Measurements from ENCODE around the gene CIDEB. TPM values are rescaled to one million over a fixed set of nuclear protein-coding genes. Genes with fewer than 3 reads are reported as not detected.

Gene CIDEB
- total RNA-seq, 1 experiment from 2014 or later = 0.48 TPM

- Histone ChIP-seq H3K4me3 (ENCODE audit: insufficient read depth, low read depth, low read length) (no peak overlapping the region), H3K27me3 (ENCODE audit: control insufficient read depth, insufficient read depth, low read length) (no peaks in the 10 kb centered on the region), H3K36me3 (replicated peaks; ENCODE audit: control insufficient read depth, insufficient read depth, low read length) (no peaks in the 10 kb centered on the region)
- DNase-seq = no peak
Measured at GRCh38 chr14:24255931-24256711, 51.7 kb downstream of the CIDEB start.

DNA sequence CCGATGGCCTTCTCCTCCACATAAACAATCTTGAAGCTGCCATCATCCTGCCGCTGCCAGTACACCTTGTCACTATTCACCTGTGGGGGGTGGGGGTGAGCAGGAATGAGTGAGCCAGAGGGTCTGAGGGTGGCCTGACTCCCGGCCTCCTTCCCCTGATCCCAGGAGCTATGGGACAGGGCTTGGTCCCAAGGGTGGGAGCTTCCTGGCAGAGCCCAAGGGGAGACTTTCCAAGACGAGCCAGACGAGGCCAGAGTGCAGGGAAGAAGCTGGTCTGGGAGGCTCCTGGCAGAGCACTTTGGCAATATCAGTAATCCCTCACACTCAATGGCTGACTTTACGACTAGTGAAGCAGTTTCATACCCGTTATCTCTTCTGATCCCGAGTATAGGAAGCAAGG lies 52.3 kb downstream of the CIDEB start:
- H3K4me3 ChIP-seq (ENCODE audit: insufficient read depth, low read depth, low read length) = no peak overlapping the region
- no peaks in the 10 kb centered on the region for H3K36me3 ChIP-seq (replicated peaks; ENCODE audit: control insufficient read depth, insufficient read depth, low read length)
- DNase-seq = no peak
- no peaks in the 10 kb centered on the region for H3K27me3 ChIP-seq (ENCODE audit: control insufficient read depth, insufficient read depth, low read length)

Other genes with a start within 250 kb of the CIDEB start
- 0.04 TPM in 1 of 2 replicates, not detected in the other for gene CPNE6, start 236.4 kb downstream of the CIDEB start, total RNA-seq (2014; rRNA removed; shearing (Covaris generic))
- 73.7 and 80.1 TPM in 2 replicates for gene PCK2, start 213.7 kb downstream of the CIDEB start, total RNA-seq (2014; rRNA removed; shearing (Covaris generic))
- 70.4 and 90.1 TPM in 2 replicates for gene DCAF11, start 193.2 kb downstream of the CIDEB start, total RNA-seq (2014; rRNA removed; shearing (Covaris generic))
- gene NRL, start 193.0 kb downstream of the CIDEB start, total RNA-seq (2014; rRNA removed; shearing (Covaris generic)) = 0.87 and 2.1 TPM in 2 replicates
- gene FITM1, start 177.3 kb downstream of the CIDEB start, total RNA-seq (2014; rRNA removed; shearing (Covaris generic)) = not detected in 2 replicates
- gene PSME1, start 171.8 kb downstream of the CIDEB start, total RNA-seq (2014; rRNA removed; shearing (Covaris generic)) = 46.9 and 49.3 TPM in 2 replicates
- 25.7 and 35.9 TPM in 2 replicates for gene EMC9, start 166.4 kb downstream of the CIDEB start, total RNA-seq (2014; rRNA removed; shearing (Covaris generic))
- 129 and 134 TPM in 2 replicates for gene PSME2, start 161.4 kb downstream of the CIDEB start, total RNA-seq (2014; rRNA removed; shearing (Covaris generic))
- gene RNF31, start 160.5 kb downstream of the CIDEB start, total RNA-seq (2014; rRNA removed; shearing (Covaris generic)) = 67.7 and 75.0 TPM in 2 replicates
- 8.1 and 11.2 TPM in 2 replicates for gene IRF9, start 146.7 kb downstream of the CIDEB start, total RNA-seq (2014; rRNA removed; shearing (Covaris generic))
- gene REC8, start 135.9 kb downstream of the CIDEB start, total RNA-seq (2014; rRNA removed; shearing (Covaris generic)) = 5.6 and 5.9 TPM in 2 replicates
- 139 and 149 TPM in 2 replicates for gene IPO4, start 119.2 kb downstream of the CIDEB start, total RNA-seq (2014; rRNA removed; shearing (Covaris generic))
- 27.4 and 35.2 TPM in 2 replicates for gene TM9SF1, start 112.5 kb downstream of the CIDEB start, total RNA-seq (2014; rRNA removed; shearing (Covaris generic))
- not detected in 2 replicates for gene TSSK4, start 102.3 kb downstream of the CIDEB start, total RNA-seq (2014; rRNA removed; shearing (Covaris generic))
- 17.6 and 20.8 TPM in 2 replicates for gene CHMP4A, start 94.5 kb downstream of the CIDEB start, total RNA-seq (2014; rRNA removed; shearing (Covaris generic))
- 18.6 and 23.6 TPM in 2 replicates for gene MDP1, start 91.9 kb downstream of the CIDEB start, total RNA-seq (2014; rRNA removed; shearing (Covaris generic))
- 195 and 203 TPM in 2 replicates for gene NEDD8, start 75.6 kb downstream of the CIDEB start, total RNA-seq (2014; rRNA removed; shearing (Covaris generic))
- 81.6 and 104 TPM in 2 replicates for gene GMPR2, start 75.0 kb downstream of the CIDEB start, total RNA-seq (2014; rRNA removed; shearing (Covaris generic))
- 46.9 and 52.2 TPM in 2 replicates for gene TINF2, start 65.4 kb downstream of the CIDEB start, total RNA-seq (2014; rRNA removed; shearing (Covaris generic))
- 0.21 and 3.1 TPM in 2 replicates for gene TGM1, start 44.8 kb downstream of the CIDEB start, total RNA-seq (2014; rRNA removed; shearing (Covaris generic))
- 22.8 and 25.9 TPM in 2 replicates for gene RABGGTA, start 36.4 kb downstream of the CIDEB start, total RNA-seq (2014; rRNA removed; shearing (Covaris generic))
- gene DHRS1, start 8.2 kb downstream of the CIDEB start, total RNA-seq (2014; rRNA removed; shearing (Covaris generic)) = 13.5 and 18.8 TPM in 2 replicates
- 27.2 and 32.4 TPM in 2 replicates for gene NOP9, start 8.1 kb downstream of the CIDEB start, total RNA-seq (2014; rRNA removed; shearing (Covaris generic))
- gene LTB4R2, start 2.2 kb upstream of the CIDEB start, total RNA-seq (2014; rRNA removed; shearing (Covaris generic)) = 4.8 and 7.8 TPM in 2 replicates
- 4.2 and 5.0 TPM in 2 replicates for gene LTB4R, start 3.5 kb upstream of the CIDEB start, total RNA-seq (2014; rRNA removed; shearing (Covaris generic))
- 0.17 TPM in 1 of 2 replicates, not detected in the other for gene ADCY4, start 27.1 kb upstream of the CIDEB start, total RNA-seq (2014; rRNA removed; shearing (Covaris generic))
- gene RIPK3, start 32.0 kb upstream of the CIDEB start, total RNA-seq (2014; rRNA removed; shearing (Covaris generic)) = not detected in 2 replicates
- 12.2 and 28.3 TPM in 2 replicates for gene NFATC4, start 60.2 kb upstream of the CIDEB start, total RNA-seq (2014; rRNA removed; shearing (Covaris generic))
- 3.6 and 6.1 TPM in 2 replicates for gene NYNRIN, start 91.0 kb upstream of the CIDEB start, total RNA-seq (2014; rRNA removed; shearing (Covaris generic))
- 0.24 and 1.5 TPM in 2 replicates for gene CBLN3, start 121.7 kb upstream of the CIDEB start, total RNA-seq (2014; rRNA removed; shearing (Covaris generic))
- gene KHNYN, start 122.0 kb upstream of the CIDEB start, total RNA-seq (2014; rRNA removed; shearing (Covaris generic)) = 24.8 and 27.4 TPM in 2 replicates
- 23.5 and 26.7 TPM in 2 replicates for gene SDR39U1, start 134.8 kb upstream of the CIDEB start, total RNA-seq (2014; rRNA removed; shearing (Covaris generic))
- gene CMA1, start 200.3 kb upstream of the CIDEB start, total RNA-seq (2014; rRNA removed; shearing (Covaris generic)) = not detected in 2 replicates